ENCODE data around the gene UNK. TPM values are rescaled to one million over a fixed set of nuclear protein-coding genes. Genes with fewer than 3 reads are reported as not detected.
A peak's percentile ranks its signal among the peaks of the same experiment; 100 is the strongest.

Gene UNK
- total RNA-seq (2014; rRNA removed; shearing (Covaris generic)) (41.5 and 44.0 TPM in 2 replicates), total RNA-seq (2022) (67.6 and 77.3 TPM in 2 replicates), Bru-seq, nascent RNA (percentile 82 among the genes with signal in this experiment), BruChase-seq, experiment 1, labeled RNA remaining after a 6-hour chase (percentile 90 among the genes with signal in this experiment), BruChase-seq, experiment 2, labeled RNA remaining after a 2-hour chase (percentile 87 among the genes with signal in this experiment)
- long read RNA-seq, transcript UNK-202 (4 exons, 1,312 nt): major isoform, 34 of 75 reads
- long read RNA-seq, transcript UNK-205 (16 exons, 3,925 nt): minor isoform, 15 of 75 reads
- long read RNA-seq, partial matches to known transcripts: 3 of 75 reads
- long read RNA-seq, other reads (novel, unspliced or antisense): 20 of 75 reads

GRCh38 chr17:75784473-75785015, at the start of gene UNK:
TSS of gene UNK (plus strand) at chr17:75784806. CDS start at chr17:75784881, 75 bp downstream.
- H3K36me3 ChIP-seq (ENCODE audit: insufficient read depth, low read length): peaks cover 14% of the 10 kb centered on the region
- CTCF ChIA-PET (ENCODE audit: unreplicated experiment): interaction anchor here (0.6 to 1.4 kb wide), 2 partner anchors 19 to 70 kb away, joined by 4 read pairs; partner anchors contain the start of genes GALK1 and WBP2
- BruUV-seq (replicated peaks): no TSS peak
- H3K79me2 ChIP-seq (ENCODE audit: insufficient read depth, low read depth, low read length): peaks cover 45% of the 10 kb centered on the region
- intact Hi-C loops (cut with micrococcal nuclease; ENCODE audit: unreplicated experiment): loop anchor here (1.0 to 10.0 kb wide), 5 partner anchors 42 to 510 kb away; partner anchors contain the start of genes ACOX1, MIF4GD, TEN1 and WBP2
- no peaks in the 10 kb centered on the region for H4K20me1 ChIP-seq (ENCODE audit: insufficient read depth, low read length)
- peak; percentile 100 for DNase-seq (ENCODE audit: low spot score)
- peaks cover 54% of the 10 kb centered on the region for H3K4me1 ChIP-seq (ENCODE audit: insufficient read depth, low read length, poor library complexity, severe bottlenecking)
- peak within 1 kb of the TSS; percentile 72; the same call in 1 of the 2 replicates for H2AFZ ChIP-seq (ENCODE audit: low read length)
- H3K4me3 ChIP-seq (ENCODE audit: low read depth, low read length, poor library complexity, severe bottlenecking): peak within 1 kb of the TSS; percentile 76
- POLR2A ChIA-PET: interaction anchor here (0.6 to 4.0 kb wide), 10 partner anchors 8 to 285 kb away, joined by 3 to 33 read pairs (median 8); partner anchors contain the start of genes GALK1 and WBP2
- no peaks in the 10 kb centered on the region for H3K9me3 ChIP-seq (ENCODE audit: low read length)
- TF ChIP-seq EZH2phosphoT487 (IDR thresholded peaks at IDR 0.05; ENCODE audit: borderline replicate concordance, low read depth, low read length): no peak
- no peak for TF ChIP-seq CTCF (conservative IDR thresholded peaks at IDR 0.05; ENCODE audit: low read length)
- H3K4me2 ChIP-seq (ENCODE audit: low read length): peak within 1 kb of the TSS; percentile 88
- no peaks in the 10 kb centered on the region for H3K9me2 ChIP-seq (ENCODE audit: insufficient read depth, low read length)
- peak within 1 kb of the TSS; percentile 91 for H3K27ac ChIP-seq (ENCODE audit: low read depth, low read length, poor library complexity, severe bottlenecking)

GRCh38 chr17:75736173-75736835, 48.3 kb upstream of the UNK start:
- ChIA-PET CTCF (ENCODE audit: unreplicated experiment) (no interaction called here), POLR2A (interaction anchor here (0.6 kb wide), 1 partner anchor 582 kb away, joined by 4 read pairs; no protein-coding TSS in a partner anchor)
- peaks cover 23% of the 10 kb centered on the region for H3K4me1 ChIP-seq (ENCODE audit: insufficient read depth, low read length, poor library complexity, severe bottlenecking)
- no peak overlapping the region for H3K4me3 ChIP-seq (ENCODE audit: low read depth, low read length, poor library complexity, severe bottlenecking)
- H3K9me2 ChIP-seq (ENCODE audit: insufficient read depth, low read length): no peaks in the 10 kb centered on the region
- no peaks in the 10 kb centered on the region for H3K36me3 ChIP-seq (ENCODE audit: insufficient read depth, low read length)
- H2AFZ ChIP-seq (ENCODE audit: low read length): no peak overlapping the region
- H3K27ac ChIP-seq (ENCODE audit: low read depth, low read length, poor library complexity, severe bottlenecking): no peak overlapping the region
- TF ChIP-seq CTCF (conservative IDR thresholded peaks at IDR 0.05; ENCODE audit: low read length) (no peak), EZH2phosphoT487 (IDR thresholded peaks at IDR 0.05; ENCODE audit: borderline replicate concordance, low read depth, low read length) (no peak)
- no TSS peak for BruUV-seq (replicated peaks)
- H3K9me3 ChIP-seq (ENCODE audit: low read length): no peaks in the 10 kb centered on the region
- no peak for DNase-seq (ENCODE audit: low spot score)
- H4K20me1 ChIP-seq (ENCODE audit: insufficient read depth, low read length): no peaks in the 10 kb centered on the region
- no peaks in the 10 kb centered on the region for H3K79me2 ChIP-seq (ENCODE audit: insufficient read depth, low read depth, low read length)
- no peak overlapping the region for H3K4me2 ChIP-seq (ENCODE audit: low read length)
- intact Hi-C loops (cut with micrococcal nuclease; ENCODE audit: unreplicated experiment): no loop called here

Measured in OCI-LY7 (cell line).